ENCODE results near the gene KIF21B.

Gene KIF21B

GRCh38 chr1:201023517-201023902 lies at the start of gene KIF21B:
Gene KIF21B (minus strand): TSS chr1:201023714. CDS start chr1:201023383, 331 bp downstream.
- Mint-ChIP-seq H3K4me3 (peak within 1 kb of the TSS; percentile 99), H3K4me1 (peaks cover 86% of the 10 kb centered on the region), H3K36me3 (peaks cover 21% of the 10 kb centered on the region), H3K27ac (no peak within 1 kb of the TSS), H3K9me3 (no peaks in the 10 kb centered on the region)
- DNase-seq (ENCODE audit: low spot score in 2 of 2) (peak; percentile 84 to 93), ATAC-seq (peak; percentile 81)

- Mint-ChIP-seq H3K9me3 (no peaks in the 10 kb centered on the region), H3K27ac (no peak overlapping the region), H3K4me1 (no peaks in the 10 kb centered on the region), H3K36me3 (no peaks in the 10 kb centered on the region), H3K4me3 (no peak overlapping the region)
- DNase-seq (ENCODE audit: low spot score in 2 of 2) (no peak), ATAC-seq (no peak)
Measured at GRCh38 chr1:201072922-201073321, 49.4 kb upstream of the KIF21B start.

- H3K4me1 Mint-ChIP-seq = no peaks in the 10 kb centered on the region
- no peak for DNase-seq (ENCODE audit: low spot score in 2 of 2)
- H3K27ac Mint-ChIP-seq = no peak overlapping the region
- no peak overlapping the region for H3K4me3 Mint-ChIP-seq
- H3K9me3 Mint-ChIP-seq = no peaks in the 10 kb centered on the region
- no peaks in the 10 kb centered on the region for H3K36me3 Mint-ChIP-seq
- no peak for ATAC-seq
Measured at GRCh38 chr1:201072149-201072548, 48.6 kb upstream of the KIF21B start.

GRCh38 chr1:201069636-201070035 lies 46.1 kb upstream of the KIF21B start:
- Mint-ChIP-seq H3K4me3 (no peak overlapping the region), H3K9me3 (no peaks in the 10 kb centered on the region), H3K4me1 (no peaks in the 10 kb centered on the region), H3K27ac (no peak overlapping the region), H3K36me3 (no peaks in the 10 kb centered on the region)
- DNase-seq (ENCODE audit: low spot score in 2 of 2) = no peak
- ATAC-seq = no peak

GRCh38 chr1:201068976-201069375 lies 45.5 kb upstream of the KIF21B start:
- H3K36me3 Mint-ChIP-seq = no peaks in the 10 kb centered on the region
- DNase-seq (ENCODE audit: low spot score in 2 of 2) = no peak
- H3K9me3 Mint-ChIP-seq = no peaks in the 10 kb centered on the region
- no peak for ATAC-seq
- H3K27ac Mint-ChIP-seq = no peak overlapping the region
- no peaks in the 10 kb centered on the region for H3K4me1 Mint-ChIP-seq
- no peak overlapping the region for H3K4me3 Mint-ChIP-seq

- DNase-seq (ENCODE audit: low spot score in 2 of 2) (no peak), ATAC-seq (no peak)
- Mint-ChIP-seq H3K4me3 (no peak overlapping the region), H3K27ac (no peak overlapping the region), H3K36me3 (no peaks in the 10 kb centered on the region), H3K9me3 (no peaks in the 10 kb centered on the region), H3K4me1 (no peaks in the 10 kb centered on the region)
Measured at GRCh38 chr1:201066986-201067385, 43.5 kb upstream of the KIF21B start.

- DNase-seq (ENCODE audit: low spot score in 2 of 2) = no peak
- no peak overlapping the region for H3K4me3 Mint-ChIP-seq
- H3K9me3 Mint-ChIP-seq = no peaks in the 10 kb centered on the region
- H3K36me3 Mint-ChIP-seq = no peaks in the 10 kb centered on the region
- no peak for ATAC-seq
- no peak overlapping the region for H3K27ac Mint-ChIP-seq
- H3K4me1 Mint-ChIP-seq = no peaks in the 10 kb centered on the region
Measured at GRCh38 chr1:201065686-201066085, 42.2 kb upstream of the KIF21B start.

- H3K9me3 Mint-ChIP-seq = no peaks in the 10 kb centered on the region
- H3K4me3 Mint-ChIP-seq = no peak overlapping the region
- no peaks in the 10 kb centered on the region for H3K4me1 Mint-ChIP-seq
- ATAC-seq = no peak
- H3K27ac Mint-ChIP-seq = peak overlapping the region; percentile 1
- no peaks in the 10 kb centered on the region for H3K36me3 Mint-ChIP-seq
- DNase-seq (ENCODE audit: low spot score in 2 of 2) = no peak
Measured at GRCh38 chr1:201064806-201065205, 41.3 kb upstream of the KIF21B start.

- DNase-seq (ENCODE audit: low spot score in 2 of 2) = no peak
- H3K4me3 Mint-ChIP-seq = no peak overlapping the region
- no peaks in the 10 kb centered on the region for H3K9me3 Mint-ChIP-seq
- no peak overlapping the region for H3K27ac Mint-ChIP-seq
- ATAC-seq = no peak
- peaks cover 1% of the 10 kb centered on the region for H3K4me1 Mint-ChIP-seq
- no peaks in the 10 kb centered on the region for H3K36me3 Mint-ChIP-seq
Measured at GRCh38 chr1:201063145-201063544, 39.6 kb upstream of the KIF21B start.

GRCh38 chr1:201062511-201063091 lies 39.1 kb upstream of the KIF21B start:
- ATAC-seq = no peak
- Mint-ChIP-seq H3K36me3 (no peaks in the 10 kb centered on the region), H3K27ac (no peak overlapping the region), H3K4me1 (peaks cover 7% of the 10 kb centered on the region), H3K9me3 (no peaks in the 10 kb centered on the region), H3K4me3 (no peak overlapping the region)
- DNase-seq (ENCODE audit: low spot score in 2 of 2) = no peak

- no peaks in the 10 kb centered on the region for H3K36me3 Mint-ChIP-seq
- DNase-seq (ENCODE audit: low spot score in 2 of 2) = no peak
- no peak overlapping the region for H3K27ac Mint-ChIP-seq
- H3K9me3 Mint-ChIP-seq = no peaks in the 10 kb centered on the region
- ATAC-seq = no peak
- peaks cover 14% of the 10 kb centered on the region for H3K4me1 Mint-ChIP-seq
- H3K4me3 Mint-ChIP-seq = no peak overlapping the region
Measured at GRCh38 chr1:201061886-201062285, 38.4 kb upstream of the KIF21B start.

- ATAC-seq (no peak), DNase-seq (ENCODE audit: low spot score in 2 of 2) (no peak)
- Mint-ChIP-seq H3K4me3 (no peak overlapping the region), H3K9me3 (no peaks in the 10 kb centered on the region), H3K4me1 (peaks cover 19% of the 10 kb centered on the region), H3K36me3 (no peaks in the 10 kb centered on the region), H3K27ac (no peak overlapping the region)
Measured at GRCh38 chr1:201061049-201061448, 37.5 kb upstream of the KIF21B start.

GRCh38 chr1:201060586-201060985 lies 37.1 kb upstream of the KIF21B start:
- H3K27ac Mint-ChIP-seq = no peak overlapping the region
- ATAC-seq = no peak
- DNase-seq (ENCODE audit: low spot score in 2 of 2) = no peak
- H3K4me1 Mint-ChIP-seq = peaks cover 19% of the 10 kb centered on the region
- no peak overlapping the region for H3K4me3 Mint-ChIP-seq
- no peaks in the 10 kb centered on the region for H3K9me3 Mint-ChIP-seq
- H3K36me3 Mint-ChIP-seq = no peaks in the 10 kb centered on the region

- no peak for ATAC-seq
- DNase-seq (ENCODE audit: low spot score in 2 of 2) = no peak
- Mint-ChIP-seq H3K27ac (no peak overlapping the region), H3K4me3 (no peak overlapping the region), H3K9me3 (no peaks in the 10 kb centered on the region), H3K36me3 (no peaks in the 10 kb centered on the region), H3K4me1 (peaks cover 19% of the 10 kb centered on the region)
Measured at GRCh38 chr1:201059871-201060555, 36.5 kb upstream of the KIF21B start.

GRCh38 chr1:201059401-201059800 lies 35.9 kb upstream of the KIF21B start:
- peaks cover 19% of the 10 kb centered on the region for H3K4me1 Mint-ChIP-seq
- no peak for ATAC-seq

GRCh38 chr1:201054091-201054543 lies 30.6 kb upstream of the KIF21B start:
- no peak overlapping the region for H3K4me3 Mint-ChIP-seq
- H3K4me1 Mint-ChIP-seq = peaks cover 34% of the 10 kb centered on the region
- DNase-seq (ENCODE audit: low spot score in 2 of 2) (no peak), ATAC-seq (no peak)
- no peak overlapping the region for H3K27ac Mint-ChIP-seq
- H3K36me3 Mint-ChIP-seq = no peaks in the 10 kb centered on the region
- H3K9me3 Mint-ChIP-seq = no peaks in the 10 kb centered on the region

More at GRCh38 chr1:201059401-201059800, 35.9 kb upstream of the KIF21B start:
- no peak for DNase-seq (ENCODE audit: low spot score in 2 of 2)
- no peaks in the 10 kb centered on the region for H3K36me3 Mint-ChIP-seq
- no peak overlapping the region for H3K27ac Mint-ChIP-seq
- H3K9me3 Mint-ChIP-seq = no peaks in the 10 kb centered on the region
- H3K4me3 Mint-ChIP-seq = no peak overlapping the region
